Measurements from ENCODE around the gene DAP.

Gene DAP

DNA sequence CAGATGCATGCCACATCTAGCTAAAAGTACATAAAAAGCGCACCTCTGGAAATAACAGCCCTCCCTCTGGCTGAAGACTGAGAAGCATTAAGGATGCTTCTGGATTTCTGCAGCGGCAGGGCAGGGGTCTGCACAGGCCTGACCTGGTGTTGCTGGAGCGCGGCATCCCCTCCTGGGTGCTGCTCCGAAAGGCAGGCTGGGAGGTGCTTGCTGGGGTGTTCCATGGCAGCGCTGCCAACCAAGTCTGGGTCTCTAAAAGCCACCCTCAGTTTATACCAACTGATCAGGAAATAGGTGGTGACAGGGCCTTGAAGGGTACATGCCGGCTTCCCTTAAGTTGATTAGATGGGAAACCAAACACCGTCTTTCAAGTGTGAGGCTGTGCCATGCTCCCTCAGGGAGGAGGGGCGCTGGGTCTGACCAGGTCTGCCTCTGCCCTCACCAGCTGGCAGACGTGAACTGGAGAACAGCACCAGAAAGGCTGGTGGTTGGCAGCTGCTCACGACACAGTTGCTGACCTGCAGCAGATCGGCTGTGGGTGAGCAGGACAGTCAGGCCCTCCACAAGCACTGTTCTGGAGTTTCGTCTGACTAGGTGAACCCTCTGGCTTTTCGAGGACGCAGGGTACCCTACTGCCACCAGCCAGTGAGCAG is 81.6 kb downstream of the DAP start:
- TF ChIP-seq, protein P1, sequence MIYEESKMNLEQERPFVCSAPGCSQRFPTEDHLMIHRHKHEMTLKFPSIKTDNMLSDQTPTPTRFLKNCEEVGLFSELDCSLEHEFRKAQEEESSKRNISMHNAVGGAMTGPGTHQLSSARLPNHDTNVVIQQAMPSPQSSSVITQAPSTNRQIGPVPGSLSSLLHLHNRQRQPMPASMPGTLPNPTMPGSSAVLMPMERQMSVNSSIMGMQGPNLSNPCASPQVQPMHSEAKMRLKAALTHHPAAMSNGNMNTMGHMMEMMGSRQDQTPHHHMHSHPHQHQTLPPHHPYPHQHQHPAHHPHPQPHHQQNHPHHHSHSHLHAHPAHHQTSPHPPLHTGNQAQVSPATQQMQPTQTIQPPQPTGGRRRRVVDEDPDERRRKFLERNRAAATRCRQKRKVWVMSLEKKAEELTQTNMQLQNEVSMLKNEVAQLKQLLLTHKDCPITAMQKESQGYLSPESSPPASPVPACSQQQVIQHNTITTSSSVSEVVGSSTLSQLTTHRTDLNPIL (CRISPR knock-in tag; IDR thresholded peaks at IDR 0.05; ENCODE audit: low read depth): no peak
- TF ChIP-seq TOX (CRISPR knock-in tag; IDR thresholded peaks at IDR 0.05; ENCODE audit: borderline replicate concordance) (no peak), ISL1 (CRISPR knock-in tag; IDR thresholded peaks at IDR 0.05) (no peak), TCF4 (CRISPR knock-in tag; IDR thresholded peaks at IDR 0.05; ENCODE audit: borderline replicate concordance) (no peak), ZNF565 (CRISPR knock-in tag; conservative IDR thresholded peaks at IDR 0.05; ENCODE audit: low read depth) (no peak)
- TF ChIP-seq, protein P2, sequence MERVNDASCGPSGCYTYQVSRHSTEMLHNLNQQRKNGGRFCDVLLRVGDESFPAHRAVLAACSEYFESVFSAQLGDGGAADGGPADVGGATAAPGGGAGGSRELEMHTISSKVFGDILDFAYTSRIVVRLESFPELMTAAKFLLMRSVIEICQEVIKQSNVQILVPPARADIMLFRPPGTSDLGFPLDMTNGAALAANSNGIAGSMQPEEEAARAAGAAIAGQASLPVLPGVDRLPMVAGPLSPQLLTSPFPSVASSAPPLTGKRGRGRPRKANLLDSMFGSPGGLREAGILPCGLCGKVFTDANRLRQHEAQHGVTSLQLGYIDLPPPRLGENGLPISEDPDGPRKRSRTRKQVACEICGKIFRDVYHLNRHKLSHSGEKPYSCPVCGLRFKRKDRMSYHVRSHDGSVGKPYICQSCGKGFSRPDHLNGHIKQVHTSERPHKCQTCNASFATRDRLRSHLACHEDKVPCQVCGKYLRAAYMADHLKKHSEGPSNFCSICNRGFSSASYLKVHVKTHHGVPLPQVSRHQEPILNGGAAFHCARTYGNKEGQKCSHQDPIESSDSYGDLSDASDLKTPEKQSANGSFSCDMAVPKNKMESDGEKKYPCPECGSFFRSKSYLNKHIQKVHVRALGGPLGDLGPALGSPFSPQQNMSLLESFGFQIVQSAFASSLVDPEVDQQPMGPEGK (CRISPR knock-in tag; IDR thresholded peaks at IDR 0.05; ENCODE audit: borderline replicate concordance): no peak
- no peak for ATAC-seq

DNA sequence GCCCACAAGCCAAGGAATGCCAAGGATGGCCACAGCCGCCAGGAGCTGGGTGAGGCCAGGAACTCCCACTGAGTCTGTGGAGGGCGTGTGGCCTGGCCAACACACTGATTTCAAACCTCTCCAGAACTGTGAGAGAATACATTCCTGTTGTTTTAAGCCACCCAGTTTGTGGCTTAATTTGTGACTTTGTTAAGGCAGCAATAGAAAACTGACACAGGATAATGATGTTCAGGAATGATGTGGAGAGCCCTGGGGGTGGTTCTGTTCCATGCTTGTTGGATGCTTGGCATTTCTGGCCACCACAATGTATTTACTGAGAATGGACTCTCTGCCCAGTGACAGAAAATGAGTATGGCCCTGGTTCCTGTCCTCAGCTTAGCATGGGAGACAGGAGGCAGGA is 82.8 kb downstream of the DAP start:
- no peak for ATAC-seq
- TF ChIP-seq BACH2 (CRISPR knock-in tag; IDR thresholded peaks at IDR 0.05; ENCODE audit: borderline replicate concordance) (no peak), ARNTL (CRISPR knock-in tag; IDR thresholded peaks at IDR 0.05; ENCODE audit: borderline replicate concordance, low read depth) (no peak), PPARA (CRISPR knock-in tag; IDR thresholded peaks at IDR 0.05; ENCODE audit: borderline replicate concordance) (no peak), ISL1 (CRISPR knock-in tag; IDR thresholded peaks at IDR 0.05) (no peak), SNAI2 (CRISPR knock-in tag; IDR thresholded peaks at IDR 0.05) (no peak), RARB (CRISPR knock-in tag; IDR thresholded peaks at IDR 0.05) (no peak), TCF4 (CRISPR knock-in tag; IDR thresholded peaks at IDR 0.05; ENCODE audit: borderline replicate concordance) (no peak), ZNF70 (CRISPR knock-in tag; IDR thresholded peaks at IDR 0.05) (no peak), ESRRG (CRISPR knock-in tag; IDR thresholded peaks at IDR 0.05) (no peak), CSDC2 (CRISPR knock-in tag; IDR thresholded peaks at IDR 0.05) (no peak), ZC3H10 (CRISPR knock-in tag; IDR thresholded peaks at IDR 0.05) (no peak), ZNF8 (CRISPR knock-in tag; IDR thresholded peaks at IDR 0.05) (no peak)
- TF ChIP-seq, protein P3, sequence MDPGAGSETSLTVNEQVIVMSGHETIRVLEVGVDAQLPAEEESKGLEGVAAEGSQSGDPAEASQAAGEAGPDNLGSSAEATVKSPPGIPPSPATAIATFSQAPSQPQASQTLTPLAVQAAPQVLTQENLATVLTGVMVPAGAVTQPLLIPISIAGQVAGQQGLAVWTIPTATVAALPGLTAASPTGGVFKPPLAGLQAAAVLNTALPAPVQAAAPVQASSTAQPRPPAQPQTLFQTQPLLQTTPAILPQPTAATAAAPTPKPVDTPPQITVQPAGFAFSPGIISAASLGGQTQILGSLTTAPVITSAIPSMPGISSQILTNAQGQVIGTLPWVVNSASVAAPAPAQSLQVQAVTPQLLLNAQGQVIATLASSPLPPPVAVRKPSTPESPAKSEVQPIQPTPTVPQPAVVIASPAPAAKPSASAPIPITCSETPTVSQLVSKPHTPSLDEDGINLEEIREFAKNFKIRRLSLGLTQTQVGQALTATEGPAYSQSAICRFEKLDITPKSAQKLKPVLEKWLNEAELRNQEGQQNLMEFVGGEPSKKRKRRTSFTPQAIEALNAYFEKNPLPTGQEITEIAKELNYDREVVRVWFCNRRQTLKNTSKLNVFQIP (CRISPR knock-in tag; IDR thresholded peaks at IDR 0.05; ENCODE audit: borderline replicate concordance, low read depth): no peak
- TF ChIP-seq, protein P4, sequence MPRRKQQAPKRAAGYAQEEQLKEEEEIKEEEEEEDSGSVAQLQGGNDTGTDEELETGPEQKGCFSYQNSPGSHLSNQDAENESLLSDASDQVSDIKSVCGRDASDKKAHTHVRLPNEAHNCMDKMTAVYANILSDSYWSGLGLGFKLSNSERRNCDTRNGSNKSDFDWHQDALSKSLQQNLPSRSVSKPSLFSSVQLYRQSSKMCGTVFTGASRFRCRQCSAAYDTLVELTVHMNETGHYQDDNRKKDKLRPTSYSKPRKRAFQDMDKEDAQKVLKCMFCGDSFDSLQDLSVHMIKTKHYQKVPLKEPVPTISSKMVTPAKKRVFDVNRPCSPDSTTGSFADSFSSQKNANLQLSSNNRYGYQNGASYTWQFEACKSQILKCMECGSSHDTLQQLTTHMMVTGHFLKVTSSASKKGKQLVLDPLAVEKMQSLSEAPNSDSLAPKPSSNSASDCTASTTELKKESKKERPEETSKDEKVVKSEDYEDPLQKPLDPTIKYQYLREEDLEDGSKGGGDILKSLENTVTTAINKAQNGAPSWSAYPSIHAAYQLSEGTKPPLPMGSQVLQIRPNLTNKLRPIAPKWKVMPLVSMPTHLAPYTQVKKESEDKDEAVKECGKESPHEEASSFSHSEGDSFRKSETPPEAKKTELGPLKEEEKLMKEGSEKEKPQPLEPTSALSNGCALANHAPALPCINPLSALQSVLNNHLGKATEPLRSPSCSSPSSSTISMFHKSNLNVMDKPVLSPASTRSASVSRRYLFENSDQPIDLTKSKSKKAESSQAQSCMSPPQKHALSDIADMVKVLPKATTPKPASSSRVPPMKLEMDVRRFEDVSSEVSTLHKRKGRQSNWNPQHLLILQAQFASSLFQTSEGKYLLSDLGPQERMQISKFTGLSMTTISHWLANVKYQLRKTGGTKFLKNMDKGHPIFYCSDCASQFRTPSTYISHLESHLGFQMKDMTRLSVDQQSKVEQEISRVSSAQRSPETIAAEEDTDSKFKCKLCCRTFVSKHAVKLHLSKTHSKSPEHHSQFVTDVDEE (CRISPR knock-in tag; IDR thresholded peaks at IDR 0.05): no peak
- TF ChIP-seq, protein P5, sequence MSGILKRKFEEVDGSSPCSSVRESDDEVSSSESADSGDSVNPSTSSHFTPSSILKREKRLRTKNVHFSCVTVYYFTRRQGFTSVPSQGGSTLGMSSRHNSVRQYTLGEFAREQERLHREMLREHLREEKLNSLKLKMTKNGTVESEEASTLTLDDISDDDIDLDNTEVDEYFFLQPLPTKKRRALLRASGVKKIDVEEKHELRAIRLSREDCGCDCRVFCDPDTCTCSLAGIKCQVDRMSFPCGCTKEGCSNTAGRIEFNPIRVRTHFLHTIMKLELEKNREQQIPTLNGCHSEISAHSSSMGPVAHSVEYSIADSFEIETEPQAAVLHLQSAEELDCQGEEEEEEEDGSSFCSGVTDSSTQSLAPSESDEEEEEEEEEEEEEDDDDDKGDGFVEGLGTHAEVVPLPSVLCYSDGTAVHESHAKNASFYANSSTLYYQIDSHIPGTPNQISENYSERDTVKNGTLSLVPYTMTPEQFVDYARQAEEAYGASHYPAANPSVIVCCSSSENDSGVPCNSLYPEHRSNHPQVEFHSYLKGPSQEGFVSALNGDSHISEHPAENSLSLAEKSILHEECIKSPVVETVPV (CRISPR knock-in tag; IDR thresholded peaks at IDR 0.05): no peak
- TF ChIP-seq, protein P2 (CRISPR knock-in tag; IDR thresholded peaks at IDR 0.05; ENCODE audit: borderline replicate concordance): no peak

Measured in SK-N-SH treated with all-trans-retinoic acid at 6 μM for 48 hours (cell line).